ENCODE results near the gene TLR7.

The TLR7 gene

DNA sequence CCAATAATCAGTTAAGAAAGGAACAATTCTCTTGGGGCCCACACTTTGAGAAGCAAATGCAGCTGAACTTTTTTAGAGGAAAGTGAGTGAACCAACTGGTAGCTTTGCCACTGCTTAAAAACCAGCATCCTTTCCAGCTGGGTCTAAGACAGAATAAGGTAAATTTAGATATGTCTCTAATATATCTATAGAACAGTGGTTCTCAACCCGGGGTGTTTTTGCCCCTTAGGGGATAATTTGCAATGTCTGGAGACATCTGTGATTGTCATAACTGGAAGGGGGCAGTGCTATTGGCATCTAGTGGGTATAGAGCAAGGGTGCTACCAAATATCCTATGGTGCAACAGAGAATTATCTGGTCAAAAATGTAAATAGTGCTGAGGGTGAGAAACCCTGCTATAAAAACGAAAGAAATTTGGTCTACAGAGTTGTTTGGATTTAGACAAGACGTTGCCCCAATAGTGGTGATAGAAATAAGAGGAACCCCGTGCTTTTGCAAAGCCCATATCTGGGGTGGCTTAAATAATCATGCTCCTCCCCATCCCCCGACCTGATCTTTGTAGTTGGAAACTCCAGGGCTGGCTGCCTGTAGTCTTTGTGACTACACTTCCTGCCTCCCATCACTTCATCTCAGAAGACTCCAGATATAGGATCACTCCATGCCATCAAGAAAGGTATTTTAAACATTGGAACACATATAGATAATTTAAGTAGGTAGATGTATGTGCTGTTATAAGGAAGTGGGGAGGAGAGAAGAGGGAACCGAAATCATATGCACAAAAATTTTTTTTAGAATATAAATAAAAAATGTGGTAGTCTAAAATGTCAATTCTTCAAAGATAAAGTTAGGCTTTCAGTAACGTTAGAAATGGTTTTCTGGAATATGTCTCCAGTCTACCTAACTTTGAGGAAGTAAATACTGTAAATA is at the start of gene TLR7:
TSS of gene TLR7 (plus strand) at position 622 of the 927 bp plus-strand sequence. CDS start 507 bp downstream, outside the sequence.
- H3K4me1 ChIP-seq (ENCODE audit: insufficient read depth, insufficient read length): no peaks in the 10 kb centered on the region
- H3K4me3 ChIP-seq (ENCODE audit: insufficient read length, low read depth): no peak within 1 kb of the TSS
- H3K36me3 ChIP-seq (ENCODE audit: insufficient read depth, insufficient read length, low read length): no peaks in the 10 kb centered on the region
- no peak within 1 kb of the TSS for H3K9ac ChIP-seq (ENCODE audit: insufficient read length, low read depth)
- no peaks in the 10 kb centered on the region for H3K27me3 ChIP-seq (ENCODE audit: insufficient read depth, insufficient read length)
- no peak for DNase-seq (ENCODE audit: low read depth, low spot score)
- peaks cover 10% of the 10 kb centered on the region; the same call in 1 of the 2 replicates for H3K9me3 ChIP-seq (ENCODE audit: insufficient read depth, low read length)
- TF ChIP-seq ZNF274 (IDR thresholded peaks at IDR 0.05; ENCODE audit: low read depth, low read length) (no peak), SUZ12 (IDR thresholded peaks at IDR 0.05; ENCODE audit: extremely low read depth, insufficient read depth, insufficient read length) (no peak), YY1 (IDR thresholded peaks at IDR 0.05; ENCODE audit: insufficient read depth, insufficient read length) (no peak)

DNA sequence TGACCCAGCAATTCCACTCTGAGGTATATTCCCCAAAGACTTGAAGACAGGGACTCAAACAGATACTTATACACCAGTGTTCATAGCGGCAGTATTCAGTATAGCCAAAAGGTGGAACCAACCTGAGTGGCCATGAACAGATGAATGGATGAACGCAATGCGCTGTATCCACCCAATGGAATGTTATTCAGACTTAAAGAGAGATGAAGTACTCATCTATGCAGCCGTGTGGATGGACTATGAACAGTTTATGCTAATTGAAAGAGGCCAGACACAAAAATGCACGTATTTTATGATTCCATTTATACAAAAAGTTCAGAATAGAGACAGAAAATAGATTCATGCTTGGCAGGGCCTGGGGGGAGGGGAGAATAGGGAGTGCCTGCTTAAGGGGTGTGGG is 49.3 kb upstream of the TLR7 start:
- DNase-seq (ENCODE audit: low read depth, low spot score): no peak
- no peaks in the 10 kb centered on the region for H3K4me1 ChIP-seq (ENCODE audit: insufficient read depth, insufficient read length)
- H3K9ac ChIP-seq (ENCODE audit: insufficient read length, low read depth): no peak overlapping the region
- no peak for TF ChIP-seq YY1 (IDR thresholded peaks at IDR 0.05; ENCODE audit: insufficient read depth, insufficient read length)
- TF ChIP-seq SUZ12 (IDR thresholded peaks at IDR 0.05; ENCODE audit: extremely low read depth, insufficient read depth, insufficient read length): no peak
- no peak for TF ChIP-seq ZNF274 (IDR thresholded peaks at IDR 0.05; ENCODE audit: low read depth, low read length)
- H3K36me3 ChIP-seq (ENCODE audit: insufficient read depth, insufficient read length, low read length): peaks cover 63% of the 10 kb centered on the region
- H3K9me3 ChIP-seq (ENCODE audit: insufficient read depth, low read length): no peaks in the 10 kb centered on the region
- no peaks in the 10 kb centered on the region for H3K27me3 ChIP-seq (ENCODE audit: insufficient read depth, insufficient read length)
- no peak overlapping the region for H3K4me3 ChIP-seq (ENCODE audit: insufficient read length, low read depth)

DNA sequence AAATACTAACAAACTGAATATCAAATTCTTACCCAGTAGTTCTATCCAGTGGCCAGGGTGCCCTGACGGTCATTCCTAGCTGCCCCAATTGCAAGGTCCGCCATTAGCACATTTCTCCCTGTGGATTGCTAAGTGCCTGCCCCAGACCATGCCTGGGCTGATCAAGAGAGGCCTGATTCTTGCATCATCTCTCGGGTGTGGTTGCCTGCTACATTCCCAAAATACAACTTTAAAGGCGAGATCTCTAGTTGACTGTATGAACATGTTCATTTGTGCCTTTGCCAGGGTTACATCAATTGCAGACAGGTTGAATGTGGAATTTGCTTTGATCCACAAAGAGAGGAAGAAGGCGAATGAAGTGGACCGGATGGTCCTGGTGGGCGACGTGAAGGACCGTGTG is 47.6 kb upstream of the TLR7 start:
- Histone ChIP-seq H3K27me3 (ENCODE audit: insufficient read depth, insufficient read length) (no peaks in the 10 kb centered on the region), H3K9me3 (ENCODE audit: insufficient read depth, low read length) (no peaks in the 10 kb centered on the region), H3K9ac (ENCODE audit: insufficient read length, low read depth) (no peak overlapping the region), H3K4me1 (ENCODE audit: insufficient read depth, insufficient read length) (no peaks in the 10 kb centered on the region), H3K4me3 (ENCODE audit: insufficient read length, low read depth) (no peak overlapping the region), H3K36me3 (ENCODE audit: insufficient read depth, insufficient read length, low read length) (peaks cover 67% of the 10 kb centered on the region)
- DNase-seq (ENCODE audit: low read depth, low spot score): no peak
- no peak for TF ChIP-seq ZNF274 (IDR thresholded peaks at IDR 0.05; ENCODE audit: low read depth, low read length)
- no peak for TF ChIP-seq YY1 (IDR thresholded peaks at IDR 0.05; ENCODE audit: insufficient read depth, insufficient read length)
- TF ChIP-seq SUZ12 (IDR thresholded peaks at IDR 0.05; ENCODE audit: extremely low read depth, insufficient read depth, insufficient read length): no peak

DNA sequence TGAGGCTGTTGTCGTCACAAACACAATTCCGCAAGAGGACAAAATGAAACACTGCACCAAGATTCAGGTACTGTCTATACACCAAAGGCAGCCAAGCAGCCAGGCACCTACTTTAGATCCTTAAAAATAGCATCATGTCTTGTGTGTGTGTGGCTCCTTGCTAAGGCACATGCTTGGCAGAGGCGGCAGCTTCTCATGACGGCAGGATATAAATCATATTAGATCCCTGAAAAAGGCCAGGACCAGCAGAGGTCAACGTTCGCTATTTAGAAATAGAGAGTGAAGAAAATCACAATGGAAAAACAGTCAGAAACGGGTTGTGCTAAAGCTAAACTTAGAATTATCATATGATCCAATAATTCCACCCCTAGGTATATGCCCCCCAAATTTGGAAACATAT is 46.1 kb upstream of the TLR7 start:
- no peak for TF ChIP-seq SUZ12 (IDR thresholded peaks at IDR 0.05; ENCODE audit: extremely low read depth, insufficient read depth, insufficient read length)
- TF ChIP-seq ZNF274 (IDR thresholded peaks at IDR 0.05; ENCODE audit: low read depth, low read length): no peak
- no peaks in the 10 kb centered on the region for H3K9me3 ChIP-seq (ENCODE audit: insufficient read depth, low read length)
- H3K4me1 ChIP-seq (ENCODE audit: insufficient read depth, insufficient read length): no peaks in the 10 kb centered on the region
- H3K4me3 ChIP-seq (ENCODE audit: insufficient read length, low read depth): no peak overlapping the region
- H3K27me3 ChIP-seq (ENCODE audit: insufficient read depth, insufficient read length): no peaks in the 10 kb centered on the region
- no peak overlapping the region for H3K9ac ChIP-seq (ENCODE audit: insufficient read length, low read depth)
- DNase-seq (ENCODE audit: low read depth, low spot score): no peak
- peaks cover 66% of the 10 kb centered on the region for H3K36me3 ChIP-seq (ENCODE audit: insufficient read depth, insufficient read length, low read length)

DNA sequence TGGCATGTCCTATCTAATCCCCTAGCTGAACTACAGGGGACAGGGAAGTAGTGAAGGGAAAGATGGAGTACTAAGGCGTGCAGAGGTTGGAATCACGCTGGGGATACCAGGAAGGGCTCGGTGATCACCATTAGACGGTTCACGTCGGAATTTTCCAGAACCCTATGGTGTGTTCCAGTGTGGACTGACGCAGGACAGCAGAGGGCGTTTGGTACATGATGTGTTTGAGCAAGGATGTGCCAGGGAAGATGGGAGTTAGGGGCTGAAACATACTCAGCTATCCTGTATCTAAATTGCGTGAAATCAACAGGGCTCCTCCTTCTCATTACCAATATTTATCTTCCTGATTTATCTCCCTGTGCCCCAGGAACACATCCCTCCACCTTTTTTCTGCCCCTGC is 41.9 kb upstream of the TLR7 start:
- no peak overlapping the region for H3K4me3 ChIP-seq (ENCODE audit: insufficient read length, low read depth)
- H3K9ac ChIP-seq (ENCODE audit: insufficient read length, low read depth): no peak overlapping the region
- H3K4me1 ChIP-seq (ENCODE audit: insufficient read depth, insufficient read length): no peaks in the 10 kb centered on the region
- TF ChIP-seq SUZ12 (IDR thresholded peaks at IDR 0.05; ENCODE audit: extremely low read depth, insufficient read depth, insufficient read length): no peak
- H3K9me3 ChIP-seq (ENCODE audit: insufficient read depth, low read length): no peaks in the 10 kb centered on the region
- DNase-seq (ENCODE audit: low read depth, low spot score): no peak
- peaks cover 43% of the 10 kb centered on the region for H3K36me3 ChIP-seq (ENCODE audit: insufficient read depth, insufficient read length, low read length)
- no peaks in the 10 kb centered on the region for H3K27me3 ChIP-seq (ENCODE audit: insufficient read depth, insufficient read length)

DNA sequence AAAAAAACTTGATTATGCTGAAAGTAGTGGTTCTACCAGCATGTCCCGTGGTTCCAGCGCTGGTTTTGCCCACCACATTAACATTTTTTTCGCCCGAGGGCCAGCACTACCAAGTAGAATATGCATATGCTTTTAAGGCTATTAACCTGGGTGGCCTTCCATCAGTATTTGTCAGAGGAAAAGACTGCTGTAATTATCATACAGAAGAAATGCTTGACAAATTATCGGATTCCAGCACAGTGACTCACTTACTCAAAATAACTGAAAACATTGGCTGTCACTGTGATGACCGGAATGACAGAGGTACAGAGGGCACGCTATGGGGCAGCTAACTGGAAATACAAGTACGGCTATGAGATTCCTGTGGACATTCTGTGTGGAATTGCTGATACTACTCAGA is 41.1 kb upstream of the TLR7 start:
- DNase-seq (ENCODE audit: low read depth, low spot score): no peak
- H3K27me3 ChIP-seq (ENCODE audit: insufficient read depth, insufficient read length): no peaks in the 10 kb centered on the region

DNA sequence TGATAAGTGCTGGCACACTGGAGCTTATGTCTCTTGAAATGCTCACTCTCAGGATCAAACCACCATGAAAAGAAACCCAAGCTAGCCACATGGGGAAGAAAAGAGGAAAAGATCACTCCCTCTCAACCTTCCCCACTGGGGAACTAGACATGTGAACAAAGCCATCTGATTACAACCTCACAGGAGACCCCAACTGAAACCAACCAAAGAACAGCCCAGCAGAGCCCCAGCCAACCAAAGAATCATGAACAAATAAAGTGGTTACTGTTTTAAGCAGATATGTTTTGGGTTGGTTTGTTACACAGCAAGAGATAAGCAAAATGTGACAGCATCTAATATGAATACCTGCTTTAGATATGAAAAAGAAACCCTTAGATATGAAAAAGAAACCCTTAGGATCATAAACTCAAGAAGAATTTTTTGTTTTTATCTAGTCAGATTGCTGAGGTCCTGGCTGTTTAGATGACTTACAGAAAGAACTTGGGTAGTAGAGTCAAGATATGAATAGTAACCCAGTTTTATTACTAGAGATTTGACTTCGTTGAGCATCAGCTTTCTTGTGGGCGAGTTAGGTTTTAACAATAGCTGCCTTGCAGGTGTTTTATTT is 23.7 kb upstream of the TLR7 start:
- TF ChIP-seq ZNF274 (IDR thresholded peaks at IDR 0.05; ENCODE audit: low read depth, low read length) (no peak), YY1 (IDR thresholded peaks at IDR 0.05; ENCODE audit: insufficient read depth, insufficient read length) (no peak), SUZ12 (IDR thresholded peaks at IDR 0.05; ENCODE audit: extremely low read depth, insufficient read depth, insufficient read length) (no peak)
- Histone ChIP-seq H3K9ac (ENCODE audit: insufficient read length, low read depth) (no peak overlapping the region), H3K4me3 (ENCODE audit: insufficient read length, low read depth) (no peak overlapping the region), H3K36me3 (ENCODE audit: insufficient read depth, insufficient read length, low read length) (no peaks in the 10 kb centered on the region), H3K9me3 (ENCODE audit: insufficient read depth, low read length) (no peaks in the 10 kb centered on the region), H3K27me3 (ENCODE audit: insufficient read depth, insufficient read length) (no peaks in the 10 kb centered on the region), H3K4me1 (ENCODE audit: insufficient read depth, insufficient read length) (no peaks in the 10 kb centered on the region)
- DNase-seq (ENCODE audit: low read depth, low spot score): no peak

More for the DNA sequence above, 41.1 kb upstream of the TLR7 start:
- TF ChIP-seq ZNF274 (IDR thresholded peaks at IDR 0.05; ENCODE audit: low read depth, low read length): no peak
- TF ChIP-seq YY1 (IDR thresholded peaks at IDR 0.05; ENCODE audit: insufficient read depth, insufficient read length): no peak
- TF ChIP-seq SUZ12 (IDR thresholded peaks at IDR 0.05; ENCODE audit: extremely low read depth, insufficient read depth, insufficient read length): no peak
- no peak overlapping the region for H3K4me3 ChIP-seq (ENCODE audit: insufficient read length, low read depth)
- no peaks in the 10 kb centered on the region for H3K4me1 ChIP-seq (ENCODE audit: insufficient read depth, insufficient read length)
- H3K36me3 ChIP-seq (ENCODE audit: insufficient read depth, insufficient read length, low read length): peaks cover 35% of the 10 kb centered on the region
- no peaks in the 10 kb centered on the region for H3K9me3 ChIP-seq (ENCODE audit: insufficient read depth, low read length)
- no peak overlapping the region for H3K9ac ChIP-seq (ENCODE audit: insufficient read length, low read depth)

Measured in NT2/D1 (cell line).